ENCODE results near the gene CSF2RB.
A peak's percentile ranks its signal among the peaks of the same experiment; 100 is the strongest.

The CSF2RB gene
- total RNA-seq: 2.4 to 4.6 reads per million in 2 experiments

- DNase-seq (ENCODE audit: low read depth): no peak
These were observed at the start of gene CSF2RB for GRCh38 chr22:36913427-36914389. CSF2RB (plus strand) TSS chr22:36913628; CDS start chr22:36922208, 8,580 bp downstream.

- no peak for DNase-seq (ENCODE audit: low read depth)
These were observed 49.4 kb upstream of the CSF2RB start for GRCh38 chr22:36863979-36864378.

- no peak for DNase-seq (ENCODE audit: low read depth)
These were observed 48.8 kb upstream of the CSF2RB start for GRCh38 chr22:36864454-36865215.

- DNase-seq (ENCODE audit: low read depth): no peak
These were observed 48.1 kb upstream of the CSF2RB start for GRCh38 chr22:36865346-36865745.

- no peak for DNase-seq (ENCODE audit: low read depth)
These were observed 45.7 kb upstream of the CSF2RB start for GRCh38 chr22:36867695-36868094.

- no peak for DNase-seq (ENCODE audit: low read depth)
These were observed 44.8 kb upstream of the CSF2RB start for GRCh38 chr22:36868546-36869181.

- DNase-seq (ENCODE audit: low read depth): no peak
These were observed 43.2 kb upstream of the CSF2RB start for GRCh38 chr22:36870250-36870649.

GRCh38 chr22:36871669-36872081, 41.8 kb upstream of the CSF2RB start:
- DNase-seq (ENCODE audit: low read depth): no peak

GRCh38 chr22:36872084-36872483, 41.3 kb upstream of the CSF2RB start:
- DNase-seq (ENCODE audit: low read depth): no peak

- DNase-seq (ENCODE audit: low read depth): no peak
These were observed 40.4 kb upstream of the CSF2RB start for GRCh38 chr22:36872866-36873498.

- DNase-seq (ENCODE audit: low read depth): no peak
These were observed 39.7 kb upstream of the CSF2RB start for GRCh38 chr22:36873614-36874308.

- no peak for DNase-seq (ENCODE audit: low read depth)
These were observed 39.1 kb upstream of the CSF2RB start for GRCh38 chr22:36874309-36874696.

GRCh38 chr22:36874736-36875135, 38.7 kb upstream of the CSF2RB start:
- DNase-seq (ENCODE audit: low read depth): no peak

GRCh38 chr22:36875741-36876140, 37.7 kb upstream of the CSF2RB start:
- DNase-seq (ENCODE audit: low read depth): no peak

GRCh38 chr22:36879775-36880174, 33.7 kb upstream of the CSF2RB start:
- DNase-seq (ENCODE audit: low read depth): no peak

- DNase-seq (ENCODE audit: low read depth): no peak
These were observed 31.8 kb upstream of the CSF2RB start for GRCh38 chr22:36881504-36882245.

- no peak for DNase-seq (ENCODE audit: low read depth)
These were observed 28.9 kb upstream of the CSF2RB start for GRCh38 chr22:36884349-36885158.

GRCh38 chr22:36885474-36885873, 28.0 kb upstream of the CSF2RB start:
- DNase-seq (ENCODE audit: low read depth): no peak

GRCh38 chr22:36886016-36886415, 27.4 kb upstream of the CSF2RB start:
- no peak for DNase-seq (ENCODE audit: low read depth)

- DNase-seq (ENCODE audit: low read depth): peak; percentile 13
These were observed 26.3 kb upstream of the CSF2RB start for GRCh38 chr22:36887162-36887561.

Data from T follicular helper cell (primary cell).